Liver (tissue), 9 donors: ENCODE data around the gene TAAR2. TPM values are rescaled to one million over a fixed set of nuclear protein-coding genes. Genes with fewer than 3 reads are reported as not detected.
A peak's percentile ranks its signal among the peaks of the same experiment; 100 is the strongest.

ENCODE experiments used
- DNase-seq: peaks from one replicate; pipeline ENCODE4 v3.0.0-alpha.2; 2017; ENCODE audit warnings: low spot score
- H3K27ac ChIP-seq, 2 donors: one replicate each; pipeline ENCODE4 v1.7.0; 2013; ENCODE audit warnings: inconsistent platforms in 2 of 2, low read length in 2 of 2, control low read depth in 1 of 2, low read depth in 1 of 2, mild to moderate bottlenecking in 1 of 2
- H3K27me3 ChIP-seq, 4 donors: one replicate each; pipeline versions ENCODE4 v1.6.1 to v1.7.0; 2013; ENCODE audit warnings: low read length in 3 of 4, inconsistent platforms in 1 of 4, mild to moderate bottlenecking in 1 of 4, moderate library complexity in 1 of 4; ENCODE audit not compliant: control insufficient read depth in 4 of 4, insufficient read depth in 4 of 4
- H3K36me3 ChIP-seq, 4 donors: one replicate each; pipeline versions ENCODE4 v1.6.1 to v1.7.0; 2013; ENCODE audit warnings: low read length in 3 of 4, mild to moderate bottlenecking in 3 of 4, low read depth in 1 of 4, moderate library complexity in 1 of 4; ENCODE audit not compliant: control insufficient read depth in 4 of 4, insufficient read depth in 3 of 4
- H3K4me1 ChIP-seq, 4 donors: one replicate each; pipeline versions ENCODE4 v1.6.1 to v1.7.0; 2013; ENCODE audit warnings: low read length in 3 of 4, mild to moderate bottlenecking in 3 of 4, moderate library complexity in 1 of 4; ENCODE audit not compliant: control insufficient read depth in 4 of 4, insufficient read depth in 4 of 4
- H3K4me3 ChIP-seq, 3 donors: one replicate each; pipeline versions ENCODE4 v1.6.1 to v1.7.0; 2013; ENCODE audit warnings: low read length in 3 of 3, control low read depth in 1 of 3, low read depth in 1 of 3, mild to moderate bottlenecking in 1 of 3
- H3K9ac ChIP-seq, 2 donors: one replicate each; pipeline ENCODE4 v1.7.0; 2013; ENCODE audit warnings: low read length in 2 of 2, mild to moderate bottlenecking in 2 of 2, moderate library complexity in 2 of 2, control low read depth in 1 of 2, low read depth in 1 of 2
- H3K9me3 ChIP-seq, 4 donors: one replicate each; pipeline versions ENCODE4 v1.6.1 to v1.7.0; 2013; ENCODE audit warnings: low read length in 3 of 4; ENCODE audit not compliant: control insufficient read depth in 4 of 4
- EGR1 ChIP-seq, 2 donors: IDR thresholded peaks; 2 replicates each; pipeline ENCODE4 v1.6.1; 2016 to 2018; ENCODE audit warnings: antibody characterized with exemption in 2 of 2, low read depth in 2 of 2
- FOXA1 ChIP-seq: IDR thresholded peaks from 2 replicates; pipeline ENCODE4 v1.6.1; 2016; ENCODE audit warnings: antibody characterized with exemption
- GABPA ChIP-seq, 2 donors: IDR thresholded peaks in 1 of 2; conservative IDR thresholded peaks in 1 of 2; 2 replicates each; pipeline ENCODE4 v1.6.1; 2016; ENCODE audit warnings: antibody characterized with exemption in 2 of 2, mild to moderate bottlenecking in 1 of 2, moderate library complexity in 1 of 2
- HNF4A ChIP-seq, 2 donors: conservative IDR thresholded peaks; 2 replicates each; pipeline ENCODE4 v1.6.1; 2016; ENCODE audit warnings: antibody characterized with exemption in 2 of 2, mild to moderate bottlenecking in 2 of 2
- HNF4G ChIP-seq: IDR thresholded peaks from 2 replicates; pipeline ENCODE4 v1.6.1; 2016; ENCODE audit warnings: antibody characterized with exemption
- JUND ChIP-seq, 2 donors: IDR thresholded peaks; 2 replicates each; pipeline ENCODE4 v1.6.1; 2016; ENCODE audit warnings: antibody characterized with exemption in 2 of 2
- NR2F2 ChIP-seq: IDR thresholded peaks from 2 replicates; pipeline ENCODE4 v1.6.1; 2016; ENCODE audit warnings: antibody characterized with exemption
- RAD21 ChIP-seq, 2 donors: IDR thresholded peaks; 2 replicates each; pipeline ENCODE4 v1.6.1; 2016; ENCODE audit warnings: antibody characterized with exemption in 2 of 2, mild to moderate bottlenecking in 2 of 2
- RXRA ChIP-seq, 2 donors: IDR thresholded peaks; 2 replicates each; pipeline ENCODE4 v1.6.1; 2017 to 2018; ENCODE audit warnings: antibody characterized with exemption in 2 of 2, mild to moderate bottlenecking in 1 of 2
- SP1 ChIP-seq: IDR thresholded peaks from 2 replicates; pipeline ENCODE4 v1.6.1; 2018; ENCODE audit warnings: antibody characterized with exemption, mild to moderate bottlenecking
- TAF1 ChIP-seq: conservative IDR thresholded peaks from 2 replicates; pipeline ENCODE4 v1.6.1; 2016; ENCODE audit warnings: antibody characterized with exemption, mild to moderate bottlenecking
- YY1 ChIP-seq: IDR thresholded peaks from 2 replicates; pipeline ENCODE4 v1.6.1; 2016; ENCODE audit warnings: antibody characterized with exemption, mild to moderate bottlenecking
- WGBS: extraction: QIAGEN DNeasy Blood & Tissue Kit; methylation state at CpG from one replicate; pipeline ENCODE4 v1.1.7; 2013; 5-methylcytosine and 5-hydroxymethylcytosine counted together
- polyA plus RNA-seq, 2 donors: library from polyadenylated mRNA; stranded (reverse) in 1 of 2; unstranded in 1 of 2; fragments of 200-250 nt in 1 of 2; fragments of >200 nt in 1 of 2; fragmentation: Nextera tagmentation in 1 of 2; extraction: Ambion mirVana in 1 of 2; gene quantifications; one replicate each; pipeline versions ENCODE4 v1.2.1 to v1.2.3, GENCODE V29; 2013 to 2015
- total RNA-seq, 2 donors: library from RNA; depleted of rRNA; stranded (reverse); fragments of >200 nt; gene quantifications; one replicate each; pipeline ENCODE4 v1.2.3, GENCODE V29; 2014
- TF ChIP-seq, protein P1 (sequence below): IDR thresholded peaks from 2 replicates; pipeline ENCODE4 v1.6.1; 2016; ENCODE audit warnings: antibody characterized with exemption, mild to moderate bottlenecking
- TF ChIP-seq, protein P2 (sequence below): IDR thresholded peaks from 2 replicates; pipeline ENCODE4 v1.6.1; 2016; ENCODE audit warnings: antibody characterized with exemption
- TF ChIP-seq, protein P3 (sequence below): IDR thresholded peaks from 2 replicates; pipeline ENCODE4 v1.6.1; 2016; ENCODE audit warnings: antibody characterized with exemption
- donor health status: healthy.
- donor health status: healthy.
- donor health status: healthy.
- donor health status: healthy.
- donor health status: healthy.

TAAR2 gene
- total and polyA plus RNA-seq, 4 donors: not detected

DNA sequence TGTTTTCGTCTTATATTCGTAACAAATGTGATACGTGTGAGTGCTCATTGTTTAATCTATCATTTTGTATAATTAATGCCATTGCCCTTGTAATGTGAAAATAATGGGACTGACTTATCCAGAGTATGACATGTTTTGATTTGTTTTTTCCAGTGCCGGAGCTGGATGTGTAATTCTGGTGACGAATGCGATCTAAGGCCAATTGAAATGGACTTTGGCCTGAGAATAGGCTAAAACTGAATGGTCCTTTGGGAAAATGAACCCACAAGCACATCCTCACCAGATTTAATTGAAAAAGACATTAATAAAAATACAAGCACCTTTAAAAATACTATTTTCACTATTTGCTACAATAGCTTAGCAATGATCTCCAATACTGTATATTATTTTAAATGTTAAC is 27.9 kb downstream of the TAAR2 start:
- H3K9ac ChIP-seq: peak overlapping the region in 1 of 2 donors; percentile 50
- H3K27me3 ChIP-seq: no peaks in the 10 kb centered on the region
- peak overlapping the region; percentile 64 to 83 for H3K27ac ChIP-seq
- no peaks in the 10 kb centered on the region for H3K9me3 ChIP-seq
- 32% methylated on average over 6 of the region's 6 CpGs for WGBS
- no peaks in the 10 kb centered on the region for H3K36me3 ChIP-seq
- DNase-seq: no peak
- H3K4me3 ChIP-seq: no peak overlapping the region
- H3K4me1 ChIP-seq: peaks cover 0 to 5% (median 3%) of the 10 kb centered on the region in 4 donors
- TF ChIP-seq TAF1 (no peak), RXRA (IDR thresholded peaks at IDR 0.05) (peak; percentile 10 to 68), RAD21 (IDR thresholded peaks at IDR 0.05) (peak; percentile 10 to 39), NR2F2 (no peak), HNF4A (conservative IDR thresholded peaks at IDR 0.05) (peak; percentile 91 to 99), JUND (IDR thresholded peaks at IDR 0.05) (peak in 1 of 2 donors; percentile 87), EGR1 (IDR thresholded peaks at IDR 0.05; ENCODE audit: low read depth in 2 of 2) (peak in 1 of 2 donors; percentile 10), GABPA (IDR thresholded peaks at IDR 0.05 in 1 of 2, conservative IDR thresholded peaks at IDR 0.05 in 1 of 2) (no peak), FOXA1 (no peak), HNF4G (peak; percentile 82), SP1 (peak; percentile 67), YY1 (peak; percentile 69)
- TF ChIP-seq, protein P1, sequence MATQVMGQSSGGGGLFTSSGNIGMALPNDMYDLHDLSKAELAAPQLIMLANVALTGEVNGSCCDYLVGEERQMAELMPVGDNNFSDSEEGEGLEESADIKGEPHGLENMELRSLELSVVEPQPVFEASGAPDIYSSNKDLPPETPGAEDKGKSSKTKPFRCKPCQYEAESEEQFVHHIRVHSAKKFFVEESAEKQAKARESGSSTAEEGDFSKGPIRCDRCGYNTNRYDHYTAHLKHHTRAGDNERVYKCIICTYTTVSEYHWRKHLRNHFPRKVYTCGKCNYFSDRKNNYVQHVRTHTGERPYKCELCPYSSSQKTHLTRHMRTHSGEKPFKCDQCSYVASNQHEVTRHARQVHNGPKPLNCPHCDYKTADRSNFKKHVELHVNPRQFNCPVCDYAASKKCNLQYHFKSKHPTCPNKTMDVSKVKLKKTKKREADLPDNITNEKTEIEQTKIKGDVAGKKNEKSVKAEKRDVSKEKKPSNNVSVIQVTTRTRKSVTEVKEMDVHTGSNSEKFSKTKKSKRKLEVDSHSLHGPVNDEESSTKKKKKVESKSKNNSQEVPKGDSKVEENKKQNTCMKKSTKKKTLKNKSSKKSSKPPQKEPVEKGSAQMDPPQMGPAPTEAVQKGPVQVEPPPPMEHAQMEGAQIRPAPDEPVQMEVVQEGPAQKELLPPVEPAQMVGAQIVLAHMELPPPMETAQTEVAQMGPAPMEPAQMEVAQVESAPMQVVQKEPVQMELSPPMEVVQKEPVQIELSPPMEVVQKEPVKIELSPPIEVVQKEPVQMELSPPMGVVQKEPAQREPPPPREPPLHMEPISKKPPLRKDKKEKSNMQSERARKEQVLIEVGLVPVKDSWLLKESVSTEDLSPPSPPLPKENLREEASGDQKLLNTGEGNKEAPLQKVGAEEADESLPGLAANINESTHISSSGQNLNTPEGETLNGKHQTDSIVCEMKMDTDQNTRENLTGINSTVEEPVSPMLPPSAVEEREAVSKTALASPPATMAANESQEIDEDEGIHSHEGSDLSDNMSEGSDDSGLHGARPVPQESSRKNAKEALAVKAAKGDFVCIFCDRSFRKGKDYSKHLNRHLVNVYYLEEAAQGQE: peak; percentile 83
- TF ChIP-seq, protein P2, sequence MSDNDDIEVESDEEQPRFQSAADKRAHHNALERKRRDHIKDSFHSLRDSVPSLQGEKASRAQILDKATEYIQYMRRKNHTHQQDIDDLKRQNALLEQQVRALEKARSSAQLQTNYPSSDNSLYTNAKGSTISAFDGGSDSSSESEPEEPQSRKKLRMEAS: peak; percentile 12
- TF ChIP-seq, protein P3, sequence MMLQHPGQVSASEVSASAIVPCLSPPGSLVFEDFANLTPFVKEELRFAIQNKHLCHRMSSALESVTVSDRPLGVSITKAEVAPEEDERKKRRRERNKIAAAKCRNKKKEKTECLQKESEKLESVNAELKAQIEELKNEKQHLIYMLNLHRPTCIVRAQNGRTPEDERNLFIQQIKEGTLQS: no peak

DNA sequence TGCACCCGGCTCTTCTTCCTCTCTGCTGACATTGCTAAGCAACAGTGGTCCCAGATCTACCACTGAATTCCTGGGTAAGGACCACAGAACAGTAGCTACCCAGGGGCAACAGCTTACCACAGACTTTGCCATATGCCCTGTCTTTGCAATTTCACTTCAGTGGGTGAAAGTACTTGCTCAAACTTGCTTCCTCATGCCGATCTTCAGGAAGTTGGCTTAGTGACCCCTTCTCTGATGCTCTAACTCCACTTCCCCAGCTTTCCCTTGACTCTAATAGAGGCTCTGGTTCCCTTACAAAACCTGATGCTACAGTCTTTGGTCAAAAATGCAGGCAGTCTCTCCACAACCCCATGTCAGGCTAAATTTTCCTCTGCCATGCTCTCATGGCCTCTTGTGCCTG is 31.2 kb downstream of the TAAR2 start:
- H3K4me3 ChIP-seq: no peak overlapping the region
- H3K36me3 ChIP-seq: no peaks in the 10 kb centered on the region
- no peak for TF ChIP-seq JUND (IDR thresholded peaks at IDR 0.05)
- TF ChIP-seq GABPA (IDR thresholded peaks at IDR 0.05 in 1 of 2, conservative IDR thresholded peaks at IDR 0.05 in 1 of 2): no peak
- no peak for TF ChIP-seq FOXA1
- TF ChIP-seq YY1: no peak
- TF ChIP-seq NR2F2: no peak
- TF ChIP-seq, protein P3: no peak
- no peak for TF ChIP-seq SP1
- TF ChIP-seq, protein P2: no peak
- no peak for TF ChIP-seq RXRA (IDR thresholded peaks at IDR 0.05)
- TF ChIP-seq, protein P1: no peak
- H3K27me3 ChIP-seq: no peaks in the 10 kb centered on the region
- no peaks in the 10 kb centered on the region for H3K9me3 ChIP-seq
- H3K27ac ChIP-seq: no peak overlapping the region
- DNase-seq: no peak
- no peak overlapping the region for H3K9ac ChIP-seq
- no peaks in the 10 kb centered on the region for H3K4me1 ChIP-seq
- WGBS: 74% methylated on average over 2 of the region's 2 CpGs
